ENCODE results near the gene RNF113B.

- TF ChIP-seq CTCF (IDR thresholded peaks at IDR 0.05) (no peak), EZH2 (IDR thresholded peaks at IDR 0.05; ENCODE audit: borderline replicate concordance, insufficient read depth, low read depth, low read length, poor library complexity, severe bottlenecking) (no peak)
These were observed 30.3 kb upstream of the RNF113B start for GRCh38 chr13:98207416-98207815.

Data from B cell (primary cell).